ENCODE measurements around the gene CRADD.
"Not testable (repeated sequence)": the region's sequence is repeated elsewhere in the genome, so short reads cannot be mapped to it uniquely, and the experiment has no call there.

CRADD gene

GRCh38 chr12:93873561-93873960, 196.4 kb downstream of the CRADD start:
- no peak for DNase-seq (ENCODE audit: low read depth in 2 of 2)

- no peak for DNase-seq (ENCODE audit: low read depth in 2 of 2)
Measured at GRCh38 chr12:93875157-93875556, 198.0 kb downstream of the CRADD start.

GRCh38 chr12:93876360-93876759, 199.2 kb downstream of the CRADD start:
- no peak for DNase-seq (ENCODE audit: low read depth in 2 of 2)

GRCh38 chr12:93877446-93877845, 200.3 kb downstream of the CRADD start:
- no peak for DNase-seq (ENCODE audit: low read depth in 2 of 2)

- DNase-seq (ENCODE audit: low read depth in 2 of 2) = no peak
Measured at GRCh38 chr12:93879476-93880421, 202.6 kb downstream of the CRADD start.

GRCh38 chr12:93880853-93881522, 203.8 kb downstream of the CRADD start:
- no peak for DNase-seq (ENCODE audit: low read depth in 2 of 2)

- DNase-seq (ENCODE audit: low read depth in 2 of 2) = no peak
Measured at GRCh38 chr12:93882763-93883162, 205.6 kb downstream of the CRADD start.

GRCh38 chr12:93883436-93884154, 206.4 kb downstream of the CRADD start:
- no peak for DNase-seq (ENCODE audit: low read depth in 2 of 2)

- no peak for DNase-seq (ENCODE audit: low read depth in 2 of 2)
Measured at GRCh38 chr12:93884794-93885460, 207.8 kb downstream of the CRADD start.

GRCh38 chr12:93885973-93886532, 208.9 kb downstream of the CRADD start:
- DNase-seq (ENCODE audit: low read depth in 2 of 2) = not testable (repeated sequence)

- no peak for DNase-seq (ENCODE audit: low read depth in 2 of 2)
Measured at GRCh38 chr12:93886533-93887511, 209.6 kb downstream of the CRADD start.

GRCh38 chr12:93888964-93889363, 211.8 kb downstream of the CRADD start:
- no peak for DNase-seq (ENCODE audit: low read depth in 2 of 2)

GRCh38 chr12:93889516-93890212, 212.5 kb downstream of the CRADD start:
- no peak for DNase-seq (ENCODE audit: low read depth in 2 of 2)

- no peak for DNase-seq (ENCODE audit: low read depth in 2 of 2)
Measured at GRCh38 chr12:93892423-93893268, 215.5 kb downstream of the CRADD start.

- no peak for DNase-seq (ENCODE audit: low read depth in 2 of 2)
Measured at GRCh38 chr12:93894391-93895088, 217.4 kb downstream of the CRADD start.

GRCh38 chr12:93895089-93895445, 217.9 kb downstream of the CRADD start:
- DNase-seq (ENCODE audit: low read depth in 2 of 2) = no peak

GRCh38 chr12:93896427-93896826, 219.3 kb downstream of the CRADD start:
- DNase-seq (ENCODE audit: low read depth in 2 of 2) = no peak

- no peak for DNase-seq (ENCODE audit: low read depth in 2 of 2)
Measured at GRCh38 chr12:93896952-93897351, 219.8 kb downstream of the CRADD start.

All from stimulated activated CD4-positive, alpha-beta T cell treated with anti-CD3 and anti-CD28 coated beads, Interleukin-1b, Interleukin-23, amount 100 ng/mL, for 1 hour (primary cell).